Stimulated activated effector memory CD8-positive, alpha-beta T cell treated with anti-CD3 and anti-CD28 coated beads, Interleukin-12 subunit alpha, Interleukin-12 subunit beta, amount 100 ng/mL, for 72 hours (primary cell): ENCODE results near the gene INPP5F.

Experiments used
- ATAC-seq: fragments of 150-1000 bp; cut with Tn5 transposase; 2 replicates; pipeline ENCODE4 v1.10.0; 2021
- DNase-seq, 2 donors: peaks; one replicate each; pipeline ENCODE4 v3.0.0; 2021 to 2022; ENCODE audit warnings: low spot score in 2 of 2
- H3K27ac Mint-ChIP-seq: one replicate; pipeline ENCODE4 v1.8.0; 2022; ENCODE audit warnings: mild to moderate bottlenecking, mixed read lengths
- H3K36me3 Mint-ChIP-seq: one replicate; pipeline ENCODE4 v1.8.0; 2022; ENCODE audit warnings: mild to moderate bottlenecking, mixed read lengths
- H3K4me1 Mint-ChIP-seq: one replicate; pipeline ENCODE4 v1.8.0; 2022; ENCODE audit warnings: mixed read lengths
- H3K4me3 Mint-ChIP-seq: one replicate; pipeline ENCODE4 v1.8.0; 2022; ENCODE audit warnings: mild to moderate bottlenecking, mixed read lengths
- H3K9me3 Mint-ChIP-seq: one replicate; pipeline ENCODE4 v1.8.0; 2022; ENCODE audit warnings: mixed read lengths

The INPP5F gene

GRCh38 chr10:119725828-119726675, at the start of gene INPP5F:
Gene INPP5F (plus strand): TSS chr10:119726050. CDS start chr10:119726263, 213 bp downstream.
- H3K27ac Mint-ChIP-seq, result peak within 1 kb of the TSS; percentile 85
- peaks cover 38% of the 10 kb centered on the region for H3K4me1 Mint-ChIP-seq
- no peaks in the 10 kb centered on the region for H3K9me3 Mint-ChIP-seq
- H3K4me3 Mint-ChIP-seq, result peak within 1 kb of the TSS; percentile 79
- ATAC-seq (peak; percentile 94), DNase-seq (peak; percentile 95 to 99)
- peaks cover 22% of the 10 kb centered on the region for H3K36me3 Mint-ChIP-seq

GRCh38 chr10:119677126-119677525, 48.7 kb upstream of the INPP5F start:
- Mint-ChIP-seq H3K9me3 (no peaks in the 10 kb centered on the region), H3K27ac (no peak overlapping the region), H3K4me1 (peaks cover 28% of the 10 kb centered on the region), H3K4me3 (no peak overlapping the region), H3K36me3 (peaks cover 44% of the 10 kb centered on the region)
- ATAC-seq (no peak), DNase-seq (no peak)

GRCh38 chr10:119677904-119678755, 47.7 kb upstream of the INPP5F start:
- H3K9me3 Mint-ChIP-seq, result no peaks in the 10 kb centered on the region
- peaks cover 36% of the 10 kb centered on the region for H3K36me3 Mint-ChIP-seq
- H3K27ac Mint-ChIP-seq, result no peak overlapping the region
- H3K4me1 Mint-ChIP-seq, result peaks cover 28% of the 10 kb centered on the region
- ATAC-seq (no peak), DNase-seq (no peak)
- H3K4me3 Mint-ChIP-seq, result no peak overlapping the region

- no peak for ATAC-seq
- Mint-ChIP-seq H3K4me3 (no peak overlapping the region), H3K9me3 (no peaks in the 10 kb centered on the region)
Observed at GRCh38 chr10:119679480-119679829, 46.4 kb upstream of the INPP5F start.

GRCh38 chr10:119680050-119680449, 45.8 kb upstream of the INPP5F start:
- H3K27ac Mint-ChIP-seq, result no peak overlapping the region
- no peak for ATAC-seq
- peaks cover 21% of the 10 kb centered on the region for H3K36me3 Mint-ChIP-seq
- DNase-seq, result no peak
- no peak overlapping the region for H3K4me3 Mint-ChIP-seq
- peaks cover 26% of the 10 kb centered on the region for H3K4me1 Mint-ChIP-seq
- no peaks in the 10 kb centered on the region for H3K9me3 Mint-ChIP-seq

More at GRCh38 chr10:119679480-119679829, 46.4 kb upstream of the INPP5F start:
- no peak overlapping the region for H3K27ac Mint-ChIP-seq
- DNase-seq, result no peak
- peaks cover 23% of the 10 kb centered on the region for H3K36me3 Mint-ChIP-seq
- H3K4me1 Mint-ChIP-seq, result peaks cover 26% of the 10 kb centered on the region

- H3K4me1 Mint-ChIP-seq, result peaks cover 26% of the 10 kb centered on the region
- ATAC-seq (no peak), DNase-seq (no peak)
- no peaks in the 10 kb centered on the region for H3K9me3 Mint-ChIP-seq
- no peak overlapping the region for H3K4me3 Mint-ChIP-seq
- no peak overlapping the region for H3K27ac Mint-ChIP-seq
- peaks cover 21% of the 10 kb centered on the region for H3K36me3 Mint-ChIP-seq
Observed at GRCh38 chr10:119680650-119681081, 45.2 kb upstream of the INPP5F start.

GRCh38 chr10:119686465-119687191, 39.2 kb upstream of the INPP5F start:
- ATAC-seq, result peak; percentile 88
- peak overlapping the region; percentile 68 for H3K27ac Mint-ChIP-seq
- peaks cover 27% of the 10 kb centered on the region for H3K4me1 Mint-ChIP-seq

GRCh38 chr10:119687192-119688032, 38.4 kb upstream of the INPP5F start:
- H3K4me1 Mint-ChIP-seq, result peaks cover 19% of the 10 kb centered on the region
- peak overlapping the region; percentile 52 for H3K4me3 Mint-ChIP-seq
- H3K36me3 Mint-ChIP-seq, result no peaks in the 10 kb centered on the region
- ATAC-seq (no peak), DNase-seq (no peak)
- no peaks in the 10 kb centered on the region for H3K9me3 Mint-ChIP-seq
- H3K27ac Mint-ChIP-seq, result peak overlapping the region; percentile 68

More at GRCh38 chr10:119686465-119687191, 39.2 kb upstream of the INPP5F start:
- H3K36me3 Mint-ChIP-seq, result peaks cover 7% of the 10 kb centered on the region
- H3K4me3 Mint-ChIP-seq, result peak overlapping the region; percentile 52
- H3K9me3 Mint-ChIP-seq, result no peaks in the 10 kb centered on the region
- DNase-seq, result peak; percentile 71 to 88

GRCh38 chr10:119688033-119688508, 37.8 kb upstream of the INPP5F start:
- Mint-ChIP-seq H3K9me3 (no peaks in the 10 kb centered on the region), H3K27ac (no peak overlapping the region), H3K4me3 (no peak overlapping the region), H3K36me3 (no peaks in the 10 kb centered on the region), H3K4me1 (peaks cover 25% of the 10 kb centered on the region)
- DNase-seq (no peak), ATAC-seq (no peak)

- ATAC-seq, result no peak
Observed at GRCh38 chr10:119689016-119689580, 36.8 kb upstream of the INPP5F start.

GRCh38 chr10:119691726-119692125, 34.1 kb upstream of the INPP5F start:
- H3K4me1 Mint-ChIP-seq, result peaks cover 30% of the 10 kb centered on the region
- H3K4me3 Mint-ChIP-seq, result no peak overlapping the region
- H3K9me3 Mint-ChIP-seq, result no peaks in the 10 kb centered on the region
- ATAC-seq (no peak), DNase-seq (no peak)
- H3K36me3 Mint-ChIP-seq, result no peaks in the 10 kb centered on the region
- no peak overlapping the region for H3K27ac Mint-ChIP-seq

More at GRCh38 chr10:119689016-119689580, 36.8 kb upstream of the INPP5F start:
- Mint-ChIP-seq H3K4me1 (peaks cover 36% of the 10 kb centered on the region), H3K36me3 (no peaks in the 10 kb centered on the region), H3K9me3 (no peaks in the 10 kb centered on the region), H3K27ac (no peak overlapping the region), H3K4me3 (no peak overlapping the region)
- DNase-seq, result no peak

- Mint-ChIP-seq H3K9me3 (no peaks in the 10 kb centered on the region), H3K27ac (peak overlapping the region; percentile 41), H3K4me3 (no peak overlapping the region), H3K4me1 (peaks cover 18% of the 10 kb centered on the region), H3K36me3 (no peaks in the 10 kb centered on the region)
- DNase-seq (no peak), ATAC-seq (peak; percentile 85)
Observed at GRCh38 chr10:119693262-119693957, 32.4 kb upstream of the INPP5F start.

- Mint-ChIP-seq H3K27ac (peak overlapping the region; percentile 41), H3K9me3 (no peaks in the 10 kb centered on the region), H3K4me1 (peaks cover 18% of the 10 kb centered on the region), H3K4me3 (no peak overlapping the region), H3K36me3 (no peaks in the 10 kb centered on the region)
- DNase-seq (no peak), ATAC-seq (no peak)
Observed at GRCh38 chr10:119694608-119695007, 31.2 kb upstream of the INPP5F start.
